Right lobe of liver (tissue), 4 donors: ENCODE results near the gene CCDC85C.

Source experiments
- POLR2A ChIP-seq: fragments of 450-650 bp; IDR thresholded peaks from one replicate; pipeline ENCODE4 v1.6.1; 2017; ENCODE audit warnings: antibody characterized with exemption, mild to moderate bottlenecking
- TF ChIP-seq, protein P1 (sequence below), 4 donors: fragments of 200-600 bp in 3 of 4; fragments of 450-650 bp in 1 of 4; IDR thresholded peaks; one replicate each; pipeline versions ENCODE4 v1.5.1 to v1.8.0; 2016 to 2022; ENCODE audit warnings: antibody characterized with exemption in 4 of 4, mild to moderate bottlenecking in 2 of 4
- donor health status: DM: no; HTN: no; CAD: no.
- donor health status: DM: no; HTN: no; CAD: no.
- donor health status: DM: no; HTN: yes; CAD: no.

GRCh38 chr14:99600232-99600888 lies 3.6 kb downstream of the CCDC85C start:
- TF ChIP-seq, protein P1, sequence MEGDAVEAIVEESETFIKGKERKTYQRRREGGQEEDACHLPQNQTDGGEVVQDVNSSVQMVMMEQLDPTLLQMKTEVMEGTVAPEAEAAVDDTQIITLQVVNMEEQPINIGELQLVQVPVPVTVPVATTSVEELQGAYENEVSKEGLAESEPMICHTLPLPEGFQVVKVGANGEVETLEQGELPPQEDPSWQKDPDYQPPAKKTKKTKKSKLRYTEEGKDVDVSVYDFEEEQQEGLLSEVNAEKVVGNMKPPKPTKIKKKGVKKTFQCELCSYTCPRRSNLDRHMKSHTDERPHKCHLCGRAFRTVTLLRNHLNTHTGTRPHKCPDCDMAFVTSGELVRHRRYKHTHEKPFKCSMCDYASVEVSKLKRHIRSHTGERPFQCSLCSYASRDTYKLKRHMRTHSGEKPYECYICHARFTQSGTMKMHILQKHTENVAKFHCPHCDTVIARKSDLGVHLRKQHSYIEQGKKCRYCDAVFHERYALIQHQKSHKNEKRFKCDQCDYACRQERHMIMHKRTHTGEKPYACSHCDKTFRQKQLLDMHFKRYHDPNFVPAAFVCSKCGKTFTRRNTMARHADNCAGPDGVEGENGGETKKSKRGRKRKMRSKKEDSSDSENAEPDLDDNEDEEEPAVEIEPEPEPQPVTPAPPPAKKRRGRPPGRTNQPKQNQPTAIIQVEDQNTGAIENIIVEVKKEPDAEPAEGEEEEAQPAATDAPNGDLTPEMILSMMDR (IDR thresholded peaks at IDR 0.05), result no peak
- TF ChIP-seq POLR2A, result no peak
